ENCODE results near the gene PIEZO1. TPM values are rescaled to one million over a fixed set of nuclear protein-coding genes. Genes with fewer than 3 reads are reported as not detected.

The PIEZO1 gene
- total and polyA plus RNA-seq, 9 of the 15 experiments (the other 6 are each of a cell fraction or from before 2014, with no cell fraction given) = 3.6 to 432 (median 131) TPM

DNA sequence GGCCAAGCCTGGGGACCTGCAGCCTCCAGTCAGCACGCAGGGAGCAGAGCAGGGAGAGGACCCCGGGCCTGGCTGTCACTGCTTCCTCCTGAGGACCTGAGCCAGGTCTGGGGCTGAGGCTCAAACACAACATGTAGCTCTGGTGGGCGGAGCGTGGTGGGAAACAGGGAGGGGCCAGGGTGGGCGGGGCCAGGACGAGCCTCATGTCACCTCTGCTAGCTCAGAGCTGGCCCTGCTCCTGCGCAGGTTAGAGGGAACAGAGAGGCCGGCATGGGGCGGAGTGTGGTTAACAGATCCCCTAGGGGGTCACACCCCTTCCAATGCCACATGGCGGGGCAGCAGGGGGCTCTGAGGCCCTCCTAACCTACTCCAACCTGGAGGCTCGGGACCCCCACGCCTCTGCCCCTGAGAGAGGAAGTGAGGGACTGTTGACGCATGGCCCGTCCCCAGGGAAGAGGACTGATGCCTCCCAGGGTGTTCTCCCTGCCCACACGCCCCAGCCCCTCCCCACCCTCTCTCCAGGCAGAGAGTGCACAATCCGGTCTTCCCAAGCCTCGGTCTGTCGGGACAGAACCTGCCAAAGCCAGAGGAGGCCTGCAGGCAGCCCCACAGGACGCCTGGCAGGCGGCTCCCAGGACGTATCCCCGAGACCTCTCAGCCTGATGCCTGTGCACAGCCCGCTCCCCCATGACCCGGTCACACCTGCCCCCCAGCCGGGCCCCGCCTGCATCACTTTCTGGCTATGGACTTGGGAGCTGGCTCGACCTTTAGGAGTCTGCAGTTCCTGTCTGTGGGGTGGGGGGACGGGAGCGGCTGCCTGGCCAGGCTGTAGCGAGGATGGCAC is 15.2 kb downstream of the PIEZO1 start (continued):
- TF ChIP-seq, protein P1, sequence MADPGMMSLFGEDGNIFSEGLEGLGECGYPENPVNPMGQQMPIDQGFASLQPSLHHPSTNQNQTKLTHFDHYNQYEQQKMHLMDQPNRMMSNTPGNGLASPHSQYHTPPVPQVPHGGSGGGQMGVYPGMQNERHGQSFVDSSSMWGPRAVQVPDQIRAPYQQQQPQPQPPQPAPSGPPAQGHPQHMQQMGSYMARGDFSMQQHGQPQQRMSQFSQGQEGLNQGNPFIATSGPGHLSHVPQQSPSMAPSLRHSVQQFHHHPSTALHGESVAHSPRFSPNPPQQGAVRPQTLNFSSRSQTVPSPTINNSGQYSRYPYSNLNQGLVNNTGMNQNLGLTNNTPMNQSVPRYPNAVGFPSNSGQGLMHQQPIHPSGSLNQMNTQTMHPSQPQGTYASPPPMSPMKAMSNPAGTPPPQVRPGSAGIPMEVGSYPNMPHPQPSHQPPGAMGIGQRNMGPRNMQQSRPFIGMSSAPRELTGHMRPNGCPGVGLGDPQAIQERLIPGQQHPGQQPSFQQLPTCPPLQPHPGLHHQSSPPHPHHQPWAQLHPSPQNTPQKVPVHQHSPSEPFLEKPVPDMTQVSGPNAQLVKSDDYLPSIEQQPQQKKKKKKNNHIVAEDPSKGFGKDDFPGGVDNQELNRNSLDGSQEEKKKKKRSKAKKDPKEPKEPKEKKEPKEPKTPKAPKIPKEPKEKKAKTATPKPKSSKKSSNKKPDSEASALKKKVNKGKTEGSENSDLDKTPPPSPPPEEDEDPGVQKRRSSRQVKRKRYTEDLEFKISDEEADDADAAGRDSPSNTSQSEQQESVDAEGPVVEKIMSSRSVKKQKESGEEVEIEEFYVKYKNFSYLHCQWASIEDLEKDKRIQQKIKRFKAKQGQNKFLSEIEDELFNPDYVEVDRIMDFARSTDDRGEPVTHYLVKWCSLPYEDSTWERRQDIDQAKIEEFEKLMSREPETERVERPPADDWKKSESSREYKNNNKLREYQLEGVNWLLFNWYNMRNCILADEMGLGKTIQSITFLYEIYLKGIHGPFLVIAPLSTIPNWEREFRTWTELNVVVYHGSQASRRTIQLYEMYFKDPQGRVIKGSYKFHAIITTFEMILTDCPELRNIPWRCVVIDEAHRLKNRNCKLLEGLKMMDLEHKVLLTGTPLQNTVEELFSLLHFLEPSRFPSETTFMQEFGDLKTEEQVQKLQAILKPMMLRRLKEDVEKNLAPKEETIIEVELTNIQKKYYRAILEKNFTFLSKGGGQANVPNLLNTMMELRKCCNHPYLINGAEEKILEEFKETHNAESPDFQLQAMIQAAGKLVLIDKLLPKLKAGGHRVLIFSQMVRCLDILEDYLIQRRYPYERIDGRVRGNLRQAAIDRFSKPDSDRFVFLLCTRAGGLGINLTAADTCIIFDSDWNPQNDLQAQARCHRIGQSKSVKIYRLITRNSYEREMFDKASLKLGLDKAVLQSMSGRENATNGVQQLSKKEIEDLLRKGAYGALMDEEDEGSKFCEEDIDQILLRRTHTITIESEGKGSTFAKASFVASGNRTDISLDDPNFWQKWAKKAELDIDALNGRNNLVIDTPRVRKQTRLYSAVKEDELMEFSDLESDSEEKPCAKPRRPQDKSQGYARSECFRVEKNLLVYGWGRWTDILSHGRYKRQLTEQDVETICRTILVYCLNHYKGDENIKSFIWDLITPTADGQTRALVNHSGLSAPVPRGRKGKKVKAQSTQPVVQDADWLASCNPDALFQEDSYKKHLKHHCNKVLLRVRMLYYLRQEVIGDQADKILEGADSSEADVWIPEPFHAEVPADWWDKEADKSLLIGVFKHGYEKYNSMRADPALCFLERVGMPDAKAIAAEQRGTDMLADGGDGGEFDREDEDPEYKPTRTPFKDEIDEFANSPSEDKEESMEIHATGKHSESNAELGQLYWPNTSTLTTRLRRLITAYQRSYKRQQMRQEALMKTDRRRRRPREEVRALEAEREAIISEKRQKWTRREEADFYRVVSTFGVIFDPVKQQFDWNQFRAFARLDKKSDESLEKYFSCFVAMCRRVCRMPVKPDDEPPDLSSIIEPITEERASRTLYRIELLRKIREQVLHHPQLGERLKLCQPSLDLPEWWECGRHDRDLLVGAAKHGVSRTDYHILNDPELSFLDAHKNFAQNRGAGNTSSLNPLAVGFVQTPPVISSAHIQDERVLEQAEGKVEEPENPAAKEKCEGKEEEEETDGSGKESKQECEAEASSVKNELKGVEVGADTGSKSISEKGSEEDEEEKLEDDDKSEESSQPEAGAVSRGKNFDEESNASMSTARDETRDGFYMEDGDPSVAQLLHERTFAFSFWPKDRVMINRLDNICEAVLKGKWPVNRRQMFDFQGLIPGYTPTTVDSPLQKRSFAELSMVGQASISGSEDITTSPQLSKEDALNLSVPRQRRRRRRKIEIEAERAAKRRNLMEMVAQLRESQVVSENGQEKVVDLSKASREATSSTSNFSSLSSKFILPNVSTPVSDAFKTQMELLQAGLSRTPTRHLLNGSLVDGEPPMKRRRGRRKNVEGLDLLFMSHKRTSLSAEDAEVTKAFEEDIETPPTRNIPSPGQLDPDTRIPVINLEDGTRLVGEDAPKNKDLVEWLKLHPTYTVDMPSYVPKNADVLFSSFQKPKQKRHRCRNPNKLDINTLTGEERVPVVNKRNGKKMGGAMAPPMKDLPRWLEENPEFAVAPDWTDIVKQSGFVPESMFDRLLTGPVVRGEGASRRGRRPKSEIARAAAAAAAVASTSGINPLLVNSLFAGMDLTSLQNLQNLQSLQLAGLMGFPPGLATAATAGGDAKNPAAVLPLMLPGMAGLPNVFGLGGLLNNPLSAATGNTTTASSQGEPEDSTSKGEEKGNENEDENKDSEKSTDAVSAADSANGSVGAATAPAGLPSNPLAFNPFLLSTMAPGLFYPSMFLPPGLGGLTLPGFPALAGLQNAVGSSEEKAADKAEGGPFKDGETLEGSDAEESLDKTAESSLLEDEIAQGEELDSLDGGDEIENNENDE (IDR thresholded peaks at IDR 0.05; ENCODE audit: low read depth, low read length) = no peak
- TF ChIP-seq, protein P2, sequence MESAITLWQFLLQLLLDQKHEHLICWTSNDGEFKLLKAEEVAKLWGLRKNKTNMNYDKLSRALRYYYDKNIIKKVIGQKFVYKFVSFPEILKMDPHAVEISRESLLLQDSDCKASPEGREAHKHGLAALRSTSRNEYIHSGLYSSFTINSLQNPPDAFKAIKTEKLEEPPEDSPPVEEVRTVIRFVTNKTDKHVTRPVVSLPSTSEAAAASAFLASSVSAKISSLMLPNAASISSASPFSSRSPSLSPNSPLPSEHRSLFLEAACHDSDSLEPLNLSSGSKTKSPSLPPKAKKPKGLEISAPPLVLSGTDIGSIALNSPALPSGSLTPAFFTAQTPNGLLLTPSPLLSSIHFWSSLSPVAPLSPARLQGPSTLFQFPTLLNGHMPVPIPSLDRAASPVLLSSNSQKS (CRISPR knock-in tag; IDR thresholded peaks at IDR 0.05) = no peak
- TF ChIP-seq ZNF57 (CRISPR knock-in tag; IDR thresholded peaks at IDR 0.05) = no peak
- no peak for TF ChIP-seq ZNF263 (CRISPR knock-in tag; IDR thresholded peaks at IDR 0.05; ENCODE audit: borderline replicate concordance)
- TF ChIP-seq PRPF4 (IDR thresholded peaks at IDR 0.05; ENCODE audit: insufficient read depth, low read depth, low read length, poor library complexity, severe bottlenecking) = no peak
- TF ChIP-seq, protein P3, sequence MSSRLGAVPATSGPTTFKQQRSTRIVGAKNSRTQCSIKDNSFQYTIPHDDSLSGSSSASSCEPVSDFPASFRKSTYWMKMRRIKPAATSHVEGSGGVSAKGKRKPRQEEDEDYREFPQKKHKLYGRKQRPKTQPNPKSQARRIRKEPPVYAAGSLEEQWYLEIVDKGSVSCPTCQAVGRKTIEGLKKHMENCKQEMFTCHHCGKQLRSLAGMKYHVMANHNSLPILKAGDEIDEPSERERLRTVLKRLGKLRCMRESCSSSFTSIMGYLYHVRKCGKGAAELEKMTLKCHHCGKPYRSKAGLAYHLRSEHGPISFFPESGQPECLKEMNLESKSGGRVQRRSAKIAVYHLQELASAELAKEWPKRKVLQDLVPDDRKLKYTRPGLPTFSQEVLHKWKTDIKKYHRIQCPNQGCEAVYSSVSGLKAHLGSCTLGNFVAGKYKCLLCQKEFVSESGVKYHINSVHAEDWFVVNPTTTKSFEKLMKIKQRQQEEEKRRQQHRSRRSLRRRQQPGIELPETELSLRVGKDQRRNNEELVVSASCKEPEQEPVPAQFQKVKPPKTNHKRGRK (tag; IDR thresholded peaks at IDR 0.05) = no peak
- TF ChIP-seq ZSCAN29 (IDR thresholded peaks at IDR 0.05) = no peak
- no peak for TF ChIP-seq ZNF707 (CRISPR knock-in tag; conservative IDR thresholded peaks at IDR 0.05)
- no peak for TF ChIP-seq BDP1 (IDR thresholded peaks at IDR 0.05; ENCODE audit: insufficient read depth, insufficient read length)
- TF ChIP-seq ELF4 (CRISPR knock-in tag; IDR thresholded peaks at IDR 0.05) = no peak
- no peak for TF ChIP-seq ZSCAN32 (CRISPR knock-in tag; IDR thresholded peaks at IDR 0.05)
- TF ChIP-seq, protein P4, sequence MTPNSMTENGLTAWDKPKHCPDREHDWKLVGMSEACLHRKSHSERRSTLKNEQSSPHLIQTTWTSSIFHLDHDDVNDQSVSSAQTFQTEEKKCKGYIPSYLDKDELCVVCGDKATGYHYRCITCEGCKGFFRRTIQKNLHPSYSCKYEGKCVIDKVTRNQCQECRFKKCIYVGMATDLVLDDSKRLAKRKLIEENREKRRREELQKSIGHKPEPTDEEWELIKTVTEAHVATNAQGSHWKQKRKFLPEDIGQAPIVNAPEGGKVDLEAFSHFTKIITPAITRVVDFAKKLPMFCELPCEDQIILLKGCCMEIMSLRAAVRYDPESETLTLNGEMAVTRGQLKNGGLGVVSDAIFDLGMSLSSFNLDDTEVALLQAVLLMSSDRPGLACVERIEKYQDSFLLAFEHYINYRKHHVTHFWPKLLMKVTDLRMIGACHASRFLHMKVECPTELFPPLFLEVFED (CRISPR knock-in tag; conservative IDR thresholded peaks at IDR 0.05) = no peak
